ENCODE data around the gene HS3ST3B1.

The HS3ST3B1 gene

DNA sequence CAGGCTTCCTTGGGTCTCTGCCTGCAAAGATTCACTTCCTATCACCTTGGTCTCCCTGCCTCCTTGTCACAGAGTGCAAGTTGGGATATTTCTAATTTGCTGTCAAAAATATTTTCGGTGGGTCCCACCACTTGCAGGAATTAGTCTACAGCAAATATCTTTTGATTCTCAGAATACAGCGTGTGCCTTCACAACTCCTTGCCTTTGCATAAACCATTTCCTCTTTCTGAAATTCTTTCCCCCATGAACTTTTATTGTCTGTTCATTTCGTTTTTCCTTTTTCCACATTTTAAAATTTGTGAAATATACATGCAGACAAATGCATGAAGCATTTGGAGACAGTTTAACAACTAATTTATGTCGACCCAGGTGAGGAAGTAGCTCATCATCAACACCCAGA, 60.0 kb downstream of the HS3ST3B1 start:
- Histone ChIP-seq H3K4me3 (replicated peaks; ENCODE audit: insufficient read depth, low read length) (no peak overlapping the region), H3K27ac (replicated peaks) (no peak overlapping the region), H3K27me3 (ENCODE audit: insufficient read depth, poor library complexity, severe bottlenecking) (no peaks in the 10 kb centered on the region)
- TF ChIP-seq, protein P1, sequence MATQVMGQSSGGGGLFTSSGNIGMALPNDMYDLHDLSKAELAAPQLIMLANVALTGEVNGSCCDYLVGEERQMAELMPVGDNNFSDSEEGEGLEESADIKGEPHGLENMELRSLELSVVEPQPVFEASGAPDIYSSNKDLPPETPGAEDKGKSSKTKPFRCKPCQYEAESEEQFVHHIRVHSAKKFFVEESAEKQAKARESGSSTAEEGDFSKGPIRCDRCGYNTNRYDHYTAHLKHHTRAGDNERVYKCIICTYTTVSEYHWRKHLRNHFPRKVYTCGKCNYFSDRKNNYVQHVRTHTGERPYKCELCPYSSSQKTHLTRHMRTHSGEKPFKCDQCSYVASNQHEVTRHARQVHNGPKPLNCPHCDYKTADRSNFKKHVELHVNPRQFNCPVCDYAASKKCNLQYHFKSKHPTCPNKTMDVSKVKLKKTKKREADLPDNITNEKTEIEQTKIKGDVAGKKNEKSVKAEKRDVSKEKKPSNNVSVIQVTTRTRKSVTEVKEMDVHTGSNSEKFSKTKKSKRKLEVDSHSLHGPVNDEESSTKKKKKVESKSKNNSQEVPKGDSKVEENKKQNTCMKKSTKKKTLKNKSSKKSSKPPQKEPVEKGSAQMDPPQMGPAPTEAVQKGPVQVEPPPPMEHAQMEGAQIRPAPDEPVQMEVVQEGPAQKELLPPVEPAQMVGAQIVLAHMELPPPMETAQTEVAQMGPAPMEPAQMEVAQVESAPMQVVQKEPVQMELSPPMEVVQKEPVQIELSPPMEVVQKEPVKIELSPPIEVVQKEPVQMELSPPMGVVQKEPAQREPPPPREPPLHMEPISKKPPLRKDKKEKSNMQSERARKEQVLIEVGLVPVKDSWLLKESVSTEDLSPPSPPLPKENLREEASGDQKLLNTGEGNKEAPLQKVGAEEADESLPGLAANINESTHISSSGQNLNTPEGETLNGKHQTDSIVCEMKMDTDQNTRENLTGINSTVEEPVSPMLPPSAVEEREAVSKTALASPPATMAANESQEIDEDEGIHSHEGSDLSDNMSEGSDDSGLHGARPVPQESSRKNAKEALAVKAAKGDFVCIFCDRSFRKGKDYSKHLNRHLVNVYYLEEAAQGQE (IDR thresholded peaks at IDR 0.05; ENCODE audit: insufficient replicate concordance, low read depth), result no peak
- TF ChIP-seq POLR2AphosphoS5 (IDR thresholded peaks at IDR 0.05; ENCODE audit: low read depth) (no peak), SPI1 (IDR thresholded peaks at IDR 0.05; ENCODE audit: borderline replicate concordance, low read depth) (peak; percentile 60), GABPA (IDR thresholded peaks at IDR 0.05; ENCODE audit: low read depth) (no peak)
- TF ChIP-seq, protein P2, sequence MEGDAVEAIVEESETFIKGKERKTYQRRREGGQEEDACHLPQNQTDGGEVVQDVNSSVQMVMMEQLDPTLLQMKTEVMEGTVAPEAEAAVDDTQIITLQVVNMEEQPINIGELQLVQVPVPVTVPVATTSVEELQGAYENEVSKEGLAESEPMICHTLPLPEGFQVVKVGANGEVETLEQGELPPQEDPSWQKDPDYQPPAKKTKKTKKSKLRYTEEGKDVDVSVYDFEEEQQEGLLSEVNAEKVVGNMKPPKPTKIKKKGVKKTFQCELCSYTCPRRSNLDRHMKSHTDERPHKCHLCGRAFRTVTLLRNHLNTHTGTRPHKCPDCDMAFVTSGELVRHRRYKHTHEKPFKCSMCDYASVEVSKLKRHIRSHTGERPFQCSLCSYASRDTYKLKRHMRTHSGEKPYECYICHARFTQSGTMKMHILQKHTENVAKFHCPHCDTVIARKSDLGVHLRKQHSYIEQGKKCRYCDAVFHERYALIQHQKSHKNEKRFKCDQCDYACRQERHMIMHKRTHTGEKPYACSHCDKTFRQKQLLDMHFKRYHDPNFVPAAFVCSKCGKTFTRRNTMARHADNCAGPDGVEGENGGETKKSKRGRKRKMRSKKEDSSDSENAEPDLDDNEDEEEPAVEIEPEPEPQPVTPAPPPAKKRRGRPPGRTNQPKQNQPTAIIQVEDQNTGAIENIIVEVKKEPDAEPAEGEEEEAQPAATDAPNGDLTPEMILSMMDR (IDR thresholded peaks at IDR 0.05; ENCODE audit: insufficient read depth, low read length), result no peak
- DNase-seq (ENCODE audit: low read depth in 1 of 2, low spot score in 1 of 2), result no peak

DNA sequence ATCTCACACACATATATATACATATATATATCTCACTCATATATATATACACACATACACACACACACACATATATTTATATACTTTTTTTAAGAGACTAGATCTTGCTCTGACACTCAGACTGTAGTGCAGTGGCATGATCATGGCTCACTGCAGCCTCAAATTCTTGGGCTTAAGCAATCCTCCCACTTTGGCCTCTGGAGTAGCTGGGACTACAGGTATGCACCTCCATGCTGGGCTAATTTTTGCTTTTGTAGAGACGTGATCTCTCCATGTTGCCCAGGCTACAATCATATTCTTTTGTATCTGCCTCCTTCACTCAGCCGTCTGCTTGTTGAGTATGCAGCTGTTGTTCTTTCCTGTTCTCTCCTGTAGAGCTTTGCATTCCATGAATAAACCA, 60.6 kb downstream of the HS3ST3B1 start:
- Histone ChIP-seq H3K4me3 (replicated peaks; ENCODE audit: insufficient read depth, low read length) (no peak overlapping the region), H3K27ac (replicated peaks) (no peak overlapping the region), H3K27me3 (ENCODE audit: insufficient read depth, poor library complexity, severe bottlenecking) (no peaks in the 10 kb centered on the region)
- DNase-seq (ENCODE audit: low read depth in 1 of 2, low spot score in 1 of 2), result no peak
- TF ChIP-seq SPI1 (IDR thresholded peaks at IDR 0.05; ENCODE audit: borderline replicate concordance, low read depth) (no peak), POLR2AphosphoS5 (IDR thresholded peaks at IDR 0.05; ENCODE audit: low read depth) (no peak)

DNA sequence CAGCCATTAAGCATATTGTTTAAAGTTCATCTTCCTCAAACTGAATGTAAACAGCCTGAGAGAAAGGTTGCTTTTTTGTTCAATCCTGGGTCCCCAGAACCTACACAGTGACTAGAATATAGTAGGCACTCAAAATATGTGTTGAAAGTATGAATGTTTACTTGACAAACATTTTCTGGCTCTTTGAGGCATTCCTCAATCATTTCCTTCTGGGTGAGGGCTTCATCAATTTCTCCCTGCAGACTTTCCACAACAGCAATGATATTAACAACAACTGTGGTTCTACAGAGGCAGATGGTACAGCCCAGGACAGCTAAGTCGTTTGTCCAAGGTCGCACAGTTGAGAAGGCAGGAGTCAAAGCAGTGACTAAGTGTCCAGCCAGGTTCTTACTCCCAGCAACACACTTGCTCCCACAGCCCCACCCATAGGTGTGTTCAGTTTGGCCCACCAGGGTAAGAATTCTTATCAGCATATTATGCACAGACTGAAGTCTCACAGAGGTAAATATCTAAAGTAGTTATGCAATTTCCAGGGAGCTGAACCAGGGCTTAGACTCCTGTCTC, 61.1 kb downstream of the HS3ST3B1 start:
- Histone ChIP-seq H3K27ac (replicated peaks) (no peak overlapping the region), H3K27me3 (ENCODE audit: insufficient read depth, poor library complexity, severe bottlenecking) (no peaks in the 10 kb centered on the region), H3K4me3 (replicated peaks; ENCODE audit: insufficient read depth, low read length) (no peak overlapping the region)
- DNase-seq (ENCODE audit: low read depth in 1 of 2, low spot score in 1 of 2), result no peak
- no peak for TF ChIP-seq GABPA (IDR thresholded peaks at IDR 0.05; ENCODE audit: low read depth)
- no peak for TF ChIP-seq POLR2AphosphoS5 (IDR thresholded peaks at IDR 0.05; ENCODE audit: low read depth)
- TF ChIP-seq, protein P1 (IDR thresholded peaks at IDR 0.05; ENCODE audit: insufficient replicate concordance, low read depth), result no peak
- TF ChIP-seq, protein P2 (IDR thresholded peaks at IDR 0.05; ENCODE audit: insufficient read depth, low read length), result no peak
- no peak for TF ChIP-seq SPI1 (IDR thresholded peaks at IDR 0.05; ENCODE audit: borderline replicate concordance, low read depth)

DNA sequence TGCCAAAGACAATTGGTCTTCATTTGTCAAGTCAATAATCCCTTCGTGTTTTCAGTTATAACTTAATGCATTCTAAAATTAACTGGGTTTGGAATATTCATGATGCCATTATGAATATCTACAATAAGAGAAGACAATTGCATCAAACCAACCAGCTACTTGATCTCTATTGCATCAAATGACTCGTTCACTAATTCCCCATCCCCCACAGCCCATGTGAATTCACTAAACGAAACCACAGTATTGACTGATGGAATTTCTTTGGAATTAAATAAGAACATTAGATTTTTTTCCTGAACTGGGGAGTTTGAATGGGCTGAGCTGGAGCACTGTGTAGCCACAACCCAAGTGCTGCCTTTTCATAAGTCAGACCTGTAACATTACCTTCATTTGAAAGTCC, 65.3 kb downstream of the HS3ST3B1 start:
- H3K4me3 ChIP-seq (replicated peaks; ENCODE audit: insufficient read depth, low read length), result no peak overlapping the region
- H3K27ac ChIP-seq (replicated peaks), result no peak overlapping the region
- no peaks in the 10 kb centered on the region for H3K27me3 ChIP-seq (ENCODE audit: insufficient read depth, poor library complexity, severe bottlenecking)
- no peak for DNase-seq (ENCODE audit: low read depth in 1 of 2, low spot score in 1 of 2)
- TF ChIP-seq POLR2AphosphoS5 (IDR thresholded peaks at IDR 0.05; ENCODE audit: low read depth), result no peak
- no peak for TF ChIP-seq SPI1 (IDR thresholded peaks at IDR 0.05; ENCODE audit: borderline replicate concordance, low read depth)
- TF ChIP-seq, protein P2 (IDR thresholded peaks at IDR 0.05; ENCODE audit: insufficient read depth, low read length), result no peak

Data from HL-60 (cell line).